HEK293 (cell line): Measurements from ENCODE around the gene KCNJ15.
A peak's percentile ranks its signal among the peaks of the same experiment; 100 is the strongest.

ENCODE experiments used
- GLIS1 ChIP-seq: fragments of 450-650 bp; formaldehyde crosslinking; IDR thresholded peaks from 2 replicates; pipeline ENCODE4 v1.5.1; 2016; ENCODE audit warnings: missing biosample characterization, missing genetic modification characterization
- ZBTB17 ChIP-seq: fragments of 450-650 bp; formaldehyde crosslinking; IDR thresholded peaks from 2 replicates; pipeline ENCODE4 v1.5.1; 2016; ENCODE audit warnings: missing biosample characterization, missing genetic modification characterization
- ZFP37 ChIP-seq: fragments of 450-650 bp; formaldehyde crosslinking; IDR thresholded peaks from 2 replicates; pipeline ENCODE4 v1.5.1; 2016; ENCODE audit warnings: missing biosample characterization, missing genetic modification characterization
- ZNF274 ChIP-seq, 2 experiments: fragments of 200-500 bp in 1 of 2; fragments of 450-650 bp in 1 of 2; sonication (Bioruptor generic) in 1 of 2; formaldehyde crosslinking in 1 of 2; IDR thresholded peaks; 2 replicates each; pipeline versions ENCODE4 v1.5.1 to v1.6.1; 2014 to 2016; ENCODE audit warnings: borderline replicate concordance in 1 of 2, inconsistent platforms in 1 of 2, low read length in 1 of 2, missing biosample characterization in 1 of 2, missing genetic modification characterization in 1 of 2
- ZNF707 ChIP-seq: fragments of 450-650 bp; formaldehyde crosslinking; IDR thresholded peaks from 2 replicates; pipeline ENCODE4 v1.5.1; 2016; ENCODE audit warnings: missing biosample characterization, missing genetic modification characterization
- ZNF830 ChIP-seq: fragments of 450-650 bp; IDR thresholded peaks from 2 replicates; pipeline ENCODE4 v1.5.0; 2018; ENCODE audit warnings: missing biosample characterization, missing genetic modification characterization, low read depth, mild to moderate bottlenecking, moderate library complexity
- TF ChIP-seq, protein P1 (sequence below): sonication (generic); formaldehyde crosslinking; IDR thresholded peaks from 2 replicates; pipeline ENCODE4 v1.8.1; 2022; ENCODE audit warnings: mild to moderate bottlenecking, moderate library complexity, missing genetic modification reagents
- TF ChIP-seq, protein P2 (sequence below): fragments of 450-650 bp; formaldehyde crosslinking; optimal IDR thresholded peaks from 2 replicates; pipeline ENCODE3; 2016; ENCODE audit warnings: missing biosample characterization, mild to moderate bottlenecking, missing genetic modification characterization
- TF ChIP-seq, protein P3 (sequence below): fragments of 450-650 bp; formaldehyde crosslinking; IDR thresholded peaks from 2 replicates; pipeline ENCODE4 v1.5.1; 2016; ENCODE audit warnings: missing biosample characterization, missing genetic modification characterization
- TF ChIP-seq, protein P4 (sequence below): fragments of 450-650 bp; formaldehyde crosslinking; IDR thresholded peaks from 2 replicates; pipeline ENCODE4 v1.5.1; 2016; ENCODE audit warnings: missing biosample characterization, missing genetic modification characterization

DNA sequence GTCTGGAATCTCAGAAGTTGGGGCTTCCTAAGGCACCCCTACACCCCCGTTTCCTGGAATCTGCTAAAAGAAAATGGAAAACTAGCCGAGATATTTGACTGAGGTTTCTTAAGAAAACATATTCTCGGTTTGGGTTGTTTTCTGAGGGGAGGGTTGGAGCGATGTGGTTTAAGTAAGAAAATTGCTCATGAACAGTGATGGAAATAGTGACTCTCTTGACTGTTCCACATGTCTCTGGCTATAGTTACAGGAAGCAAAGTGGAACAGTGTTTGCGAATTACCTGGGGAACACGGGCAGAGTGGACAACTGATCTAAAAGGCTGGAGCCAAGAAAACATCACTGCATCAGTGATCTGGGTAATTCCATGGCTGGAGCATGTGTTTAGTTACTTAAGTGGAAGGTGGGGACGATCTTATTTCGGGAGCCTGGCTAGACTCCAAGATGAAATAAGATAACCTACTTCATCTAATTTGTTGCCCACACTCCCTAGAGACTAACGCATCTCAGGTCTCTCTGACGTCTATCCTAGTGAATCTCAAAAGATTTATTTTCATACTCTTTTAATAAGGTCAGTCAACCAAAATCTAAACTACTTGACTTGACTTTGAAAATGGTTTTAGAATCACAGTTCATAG is 92.4 kb downstream of the KCNJ15 start:
- TF ChIP-seq, protein P1, sequence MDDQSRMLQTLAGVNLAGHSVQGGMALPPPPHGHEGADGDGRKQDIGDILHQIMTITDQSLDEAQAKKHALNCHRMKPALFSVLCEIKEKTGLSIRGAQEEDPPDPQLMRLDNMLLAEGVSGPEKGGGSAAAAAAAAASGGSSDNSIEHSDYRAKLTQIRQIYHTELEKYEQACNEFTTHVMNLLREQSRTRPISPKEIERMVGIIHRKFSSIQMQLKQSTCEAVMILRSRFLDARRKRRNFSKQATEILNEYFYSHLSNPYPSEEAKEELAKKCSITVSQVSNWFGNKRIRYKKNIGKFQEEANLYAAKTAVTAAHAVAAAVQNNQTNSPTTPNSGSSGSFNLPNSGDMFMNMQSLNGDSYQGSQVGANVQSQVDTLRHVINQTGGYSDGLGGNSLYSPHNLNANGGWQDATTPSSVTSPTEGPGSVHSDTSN (CRISPR knock-in tag): no peak
- no peak for TF ChIP-seq ZNF274 (IDR thresholded peaks at IDR 0.05; ENCODE audit: low read length)
- TF ChIP-seq ZNF274 (tag by site-specific recombination; IDR thresholded peaks at IDR 0.05; ENCODE audit: borderline replicate concordance): no peak
- no peak for TF ChIP-seq ZNF830 (tag by site-specific recombination)
- TF ChIP-seq GLIS1: peak; percentile 51; the same call in 1 of the 2 replicates
- peak; percentile 69 for TF ChIP-seq ZBTB17
- TF ChIP-seq, protein P2, sequence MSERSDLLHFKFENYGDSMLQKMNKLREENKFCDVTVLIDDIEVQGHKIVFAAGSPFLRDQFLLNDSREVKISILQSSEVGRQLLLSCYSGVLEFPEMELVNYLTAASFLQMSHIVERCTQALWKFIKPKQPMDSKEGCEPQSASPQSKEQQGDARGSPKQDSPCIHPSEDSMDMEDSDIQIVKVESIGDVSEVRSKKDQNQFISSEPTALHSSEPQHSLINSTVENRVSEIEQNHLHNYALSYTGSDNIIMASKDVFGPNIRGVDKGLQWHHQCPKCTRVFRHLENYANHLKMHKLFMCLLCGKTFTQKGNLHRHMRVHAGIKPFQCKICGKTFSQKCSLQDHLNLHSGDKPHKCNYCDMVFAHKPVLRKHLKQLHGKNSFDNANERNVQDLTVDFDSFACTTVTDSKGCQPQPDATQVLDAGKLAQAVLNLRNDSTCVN (tag by site-specific recombination): no peak
- TF ChIP-seq, protein P3, sequence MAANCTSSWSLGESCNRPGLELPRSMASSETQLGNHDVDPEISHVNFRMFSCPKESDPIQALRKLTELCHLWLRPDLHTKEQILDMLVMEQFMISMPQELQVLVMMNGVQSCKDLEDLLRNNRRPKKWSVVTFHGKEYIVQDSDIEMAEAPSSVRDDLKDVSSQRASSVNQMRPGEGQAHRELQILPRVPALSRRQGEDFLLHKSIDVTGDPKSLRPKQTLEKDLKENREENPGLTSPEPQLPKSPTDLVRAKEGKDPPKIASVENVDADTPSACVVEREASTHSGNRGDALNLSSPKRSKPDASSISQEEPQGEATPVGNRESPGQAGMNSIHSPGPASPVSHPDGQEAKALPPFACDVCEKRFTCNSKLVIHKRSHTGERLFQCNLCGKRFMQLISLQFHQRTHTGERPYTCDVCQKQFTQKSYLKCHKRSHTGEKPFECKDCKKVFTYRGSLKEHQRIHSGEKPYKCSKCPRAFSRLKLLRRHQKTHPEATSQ (tag by site-specific recombination): no peak
- TF ChIP-seq ZFP37 (tag by site-specific recombination): 0 out of 2 replicates have a peak, but pooled peaks have one; percentile 19
- TF ChIP-seq, protein P4, sequence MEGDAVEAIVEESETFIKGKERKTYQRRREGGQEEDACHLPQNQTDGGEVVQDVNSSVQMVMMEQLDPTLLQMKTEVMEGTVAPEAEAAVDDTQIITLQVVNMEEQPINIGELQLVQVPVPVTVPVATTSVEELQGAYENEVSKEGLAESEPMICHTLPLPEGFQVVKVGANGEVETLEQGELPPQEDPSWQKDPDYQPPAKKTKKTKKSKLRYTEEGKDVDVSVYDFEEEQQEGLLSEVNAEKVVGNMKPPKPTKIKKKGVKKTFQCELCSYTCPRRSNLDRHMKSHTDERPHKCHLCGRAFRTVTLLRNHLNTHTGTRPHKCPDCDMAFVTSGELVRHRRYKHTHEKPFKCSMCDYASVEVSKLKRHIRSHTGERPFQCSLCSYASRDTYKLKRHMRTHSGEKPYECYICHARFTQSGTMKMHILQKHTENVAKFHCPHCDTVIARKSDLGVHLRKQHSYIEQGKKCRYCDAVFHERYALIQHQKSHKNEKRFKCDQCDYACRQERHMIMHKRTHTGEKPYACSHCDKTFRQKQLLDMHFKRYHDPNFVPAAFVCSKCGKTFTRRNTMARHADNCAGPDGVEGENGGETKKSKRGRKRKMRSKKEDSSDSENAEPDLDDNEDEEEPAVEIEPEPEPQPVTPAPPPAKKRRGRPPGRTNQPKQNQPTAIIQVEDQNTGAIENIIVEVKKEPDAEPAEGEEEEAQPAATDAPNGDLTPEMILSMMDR (tag by site-specific recombination): no peak
- TF ChIP-seq ZNF707 (tag by site-specific recombination): no peak
